Activated CD4-positive, alpha-beta T cell treated with anti-CD3 and anti-CD28 coated beads, Interleukin-2, Interleukin-6, amounts not matched to agents 100 ng/mL and 50 ng/mL, durations not matched to agents 16 hours and 8 hours (primary cell): ENCODE data around the gene ZKSCAN5.

Experiments
- DNase-seq: peaks from one replicate; pipeline ENCODE4 v3.0.0-alpha.2; 2020

ZKSCAN5 gene

GRCh38 chr7:99504603-99505323 is at the start of gene ZKSCAN5:
TSS of gene ZKSCAN5 (plus strand) at chr7:99504662. CDS start at chr7:99506045, 1,383 bp downstream.
- peak; percentile 98 for DNase-seq

- DNase-seq: no peak
Observed at GRCh38 chr7:99455874-99456273, 48.6 kb upstream of the ZKSCAN5 start.

DNA sequence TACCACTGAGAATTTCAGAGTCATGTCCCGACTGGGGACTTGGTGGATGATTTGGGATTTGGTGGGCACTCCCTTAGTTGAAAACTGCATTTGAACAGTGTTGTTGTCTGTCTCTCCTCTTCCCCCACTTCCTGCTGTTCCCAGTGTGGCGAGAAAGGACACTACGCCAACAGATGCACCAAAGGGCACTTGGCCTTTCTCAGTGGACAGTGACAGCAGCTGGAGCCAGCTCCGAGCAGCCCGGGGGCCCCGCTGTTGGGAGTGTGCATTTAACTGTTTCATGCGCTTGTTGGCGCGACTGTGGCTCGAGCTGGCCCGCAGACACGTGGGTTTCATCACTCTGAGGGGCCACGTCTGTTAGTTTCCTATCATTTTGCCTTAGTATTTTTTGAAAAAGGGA is 48.2 kb upstream of the ZKSCAN5 start:
- DNase-seq: no peak

- no peak for DNase-seq
Observed at GRCh38 chr7:99457050-99457649, 47.3 kb upstream of the ZKSCAN5 start.

DNA sequence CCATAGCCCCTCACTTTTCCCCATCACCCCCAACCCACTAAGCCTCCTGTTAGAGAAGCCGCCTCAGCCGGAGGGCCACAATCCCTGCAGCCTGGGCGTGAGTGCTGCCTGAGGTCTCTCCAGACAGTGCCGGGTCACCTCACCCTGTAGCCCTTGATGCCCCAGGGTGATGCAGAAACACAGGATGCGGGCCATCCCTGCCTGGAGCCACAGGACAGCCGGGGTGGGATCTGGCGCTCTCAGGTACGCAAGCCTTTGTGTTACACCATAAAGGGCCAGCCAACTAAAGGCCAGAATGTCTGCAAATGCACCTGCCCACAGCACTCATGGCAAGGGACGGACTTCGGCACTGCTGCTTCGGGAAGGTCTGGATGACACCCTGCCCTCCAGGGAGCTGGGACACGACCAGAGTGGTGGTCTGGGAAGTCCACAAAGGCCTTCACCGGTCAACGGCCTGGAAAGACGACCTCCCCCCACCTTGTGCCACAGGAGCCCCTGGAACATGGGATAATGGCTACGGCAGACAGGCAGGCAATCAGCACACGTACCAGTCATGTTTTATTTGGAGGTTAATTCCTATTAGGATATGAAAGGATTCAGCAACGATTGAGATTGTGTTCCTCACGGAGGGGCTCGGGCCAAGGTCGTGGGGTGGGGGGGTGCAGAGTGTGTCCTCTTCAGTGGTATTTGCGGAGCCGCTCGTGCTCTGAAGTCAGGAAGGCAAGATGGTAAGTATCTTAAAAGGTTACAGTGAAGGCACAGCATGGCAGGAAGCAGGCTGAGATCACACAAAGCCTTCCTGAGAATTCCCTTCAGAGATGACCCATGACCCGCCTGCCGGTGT is 46.6 kb upstream of the ZKSCAN5 start:
- no peak for DNase-seq

- DNase-seq: peak; percentile 50
Observed at GRCh38 chr7:99459087-99459486, 45.4 kb upstream of the ZKSCAN5 start.

DNA sequence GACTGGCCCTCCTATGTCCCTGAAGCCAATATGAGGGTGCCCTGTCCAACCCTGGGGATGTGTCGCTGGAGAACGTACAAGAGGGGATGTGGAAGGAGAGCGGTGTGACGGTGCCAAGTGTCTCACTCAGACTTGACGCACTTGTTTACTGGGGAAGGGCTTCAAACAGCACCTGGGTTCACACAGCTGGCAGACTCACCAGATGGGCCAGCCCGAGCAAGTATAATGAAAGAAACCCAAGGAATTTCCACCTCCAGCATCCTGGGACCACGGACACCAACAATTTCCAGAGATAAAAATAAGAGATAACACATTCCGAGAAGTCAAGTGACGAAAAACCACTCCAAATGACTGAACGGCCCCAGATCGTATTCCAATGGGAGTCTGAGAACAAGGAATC is 43.8 kb upstream of the ZKSCAN5 start:
- DNase-seq: no peak

DNA sequence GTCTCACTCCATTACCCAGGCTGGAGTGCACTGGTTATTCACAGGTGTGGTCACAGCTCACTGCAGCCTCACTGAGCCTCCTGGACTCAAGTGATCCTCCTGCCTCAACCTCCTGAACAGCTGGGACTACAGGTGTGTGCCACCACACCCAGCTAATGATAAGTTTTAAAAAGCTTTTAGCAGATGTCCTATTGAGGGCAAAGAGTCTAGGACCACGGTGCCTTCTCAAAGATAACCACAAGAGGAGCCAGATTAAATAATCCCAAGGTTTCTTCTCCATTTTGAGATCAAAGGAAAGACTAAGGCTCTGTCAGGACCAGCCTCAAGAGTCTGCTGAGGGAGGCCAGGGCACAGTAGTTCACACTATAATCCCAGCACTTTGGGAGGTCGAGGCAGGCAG is 43.2 kb upstream of the ZKSCAN5 start:
- no peak for DNase-seq

DNA sequence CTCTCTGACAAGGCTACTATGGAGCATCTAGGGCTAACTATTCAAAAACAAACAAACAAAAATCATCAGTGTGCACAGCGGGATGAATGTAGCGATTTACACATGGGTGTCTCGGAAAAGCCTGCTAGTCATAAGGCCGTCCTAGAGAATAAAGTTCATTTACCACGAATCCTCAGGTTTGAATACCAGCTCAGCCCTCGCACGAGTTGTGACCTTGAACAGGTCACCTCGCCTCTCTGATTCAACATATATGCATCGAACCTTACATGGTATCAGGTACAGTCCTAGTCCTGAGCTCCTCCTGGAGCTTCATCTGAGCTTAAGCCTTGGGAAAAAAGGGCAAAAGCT is 39.1 kb upstream of the ZKSCAN5 start:
- DNase-seq: no peak

GRCh38 chr7:99468336-99468918 is 36.0 kb upstream of the ZKSCAN5 start:
- no peak for DNase-seq

DNA sequence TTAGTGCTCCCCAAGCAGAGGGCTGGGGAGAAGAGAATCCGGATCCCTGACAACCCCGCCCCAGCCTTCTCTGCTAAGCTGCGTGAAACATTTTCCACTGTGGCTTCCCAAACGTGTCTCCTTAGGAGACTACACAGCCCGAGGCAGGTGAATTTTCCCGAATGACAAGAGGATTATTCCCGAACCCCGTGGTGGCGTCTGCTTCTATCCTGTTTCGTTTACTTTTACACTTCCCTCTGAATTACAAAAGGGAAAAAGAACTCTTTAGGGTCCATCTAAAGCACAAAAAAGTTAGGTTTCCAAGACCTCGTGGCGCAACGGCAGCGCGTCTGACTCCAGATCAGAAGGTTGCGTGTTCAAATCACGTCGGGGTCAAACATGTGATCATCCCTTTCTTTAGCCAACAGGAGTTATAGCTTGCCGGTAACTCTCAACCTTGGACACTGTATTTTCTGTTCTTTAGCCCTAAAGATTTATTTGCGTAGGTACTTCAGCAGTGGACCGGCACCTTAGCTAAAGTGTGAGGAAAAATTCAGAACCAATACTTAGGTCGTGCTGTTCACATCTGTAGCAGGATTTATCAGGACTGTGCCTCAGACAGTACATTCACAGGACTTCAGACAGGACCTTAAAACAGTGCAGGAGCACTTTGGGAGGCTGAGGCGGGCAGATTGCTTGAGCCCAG is 34.9 kb upstream of the ZKSCAN5 start:
- DNase-seq: no peak

GRCh38 chr7:99472561-99473314 is 31.7 kb upstream of the ZKSCAN5 start, which contains the start of gene ZNF789:
TSS of gene ZNF789 (plus strand) at chr7:99472890. CDS start at chr7:99476457, 3,567 bp downstream.
- peak; percentile 99 for DNase-seq

DNA sequence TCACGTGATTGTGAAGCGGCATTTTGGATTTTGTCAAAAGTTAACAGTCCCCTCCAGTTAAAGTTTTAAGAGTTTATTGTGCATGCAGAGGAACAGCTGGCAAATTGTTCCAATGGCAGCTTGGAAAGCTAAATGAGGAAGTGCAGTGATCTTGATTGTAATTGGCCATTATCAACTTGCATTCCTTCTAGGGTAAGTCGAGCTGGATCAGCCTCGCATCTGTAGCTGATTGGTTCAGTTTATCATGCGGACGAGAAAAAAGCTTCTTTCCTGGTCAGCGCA is 31.2 kb upstream of the ZKSCAN5 start:
- DNase-seq: peak; percentile 60

DNA sequence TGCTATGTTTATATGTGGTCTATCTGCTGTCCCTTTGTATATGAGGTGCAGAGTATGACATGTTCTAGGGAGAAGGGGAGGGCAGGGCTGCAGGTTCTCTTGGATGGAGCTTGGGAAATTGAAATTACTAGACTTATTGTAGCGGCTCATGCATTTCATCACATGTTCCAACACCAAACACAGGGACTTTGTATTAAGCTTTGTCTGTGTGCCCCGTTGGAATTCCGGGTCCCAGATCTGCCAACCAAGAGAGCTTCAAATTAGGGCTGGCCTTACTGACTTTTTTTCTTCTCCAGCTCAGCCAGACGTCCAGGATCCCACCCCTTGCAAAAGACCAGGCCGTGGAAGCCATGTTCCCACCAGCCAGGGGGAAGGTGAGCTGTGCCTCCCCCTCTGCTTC is 28.4 kb upstream of the ZKSCAN5 start:
- DNase-seq: no peak

- no peak for DNase-seq
Observed at GRCh38 chr7:99478464-99479440, 25.7 kb upstream of the ZKSCAN5 start.

DNA sequence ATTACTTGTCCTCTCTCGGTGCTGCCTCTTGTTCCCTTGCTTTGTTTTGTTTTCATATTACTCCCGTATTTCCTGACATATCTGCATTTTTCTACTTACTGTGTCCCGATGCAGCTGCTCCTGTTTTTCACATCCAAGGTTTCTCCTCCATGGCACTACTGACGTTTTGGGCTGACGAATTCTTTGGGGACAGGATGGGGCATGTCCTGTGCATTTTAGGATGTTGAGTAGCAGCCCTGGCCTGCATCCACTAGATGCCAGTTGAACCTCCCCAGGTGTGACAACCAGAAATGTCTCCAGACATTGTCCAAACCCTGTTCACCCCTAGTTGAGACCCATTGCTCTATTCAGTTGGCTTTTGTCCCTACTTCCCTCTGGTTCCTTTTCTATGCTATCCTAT is 19.4 kb upstream of the ZKSCAN5 start:
- DNase-seq: no peak

DNA sequence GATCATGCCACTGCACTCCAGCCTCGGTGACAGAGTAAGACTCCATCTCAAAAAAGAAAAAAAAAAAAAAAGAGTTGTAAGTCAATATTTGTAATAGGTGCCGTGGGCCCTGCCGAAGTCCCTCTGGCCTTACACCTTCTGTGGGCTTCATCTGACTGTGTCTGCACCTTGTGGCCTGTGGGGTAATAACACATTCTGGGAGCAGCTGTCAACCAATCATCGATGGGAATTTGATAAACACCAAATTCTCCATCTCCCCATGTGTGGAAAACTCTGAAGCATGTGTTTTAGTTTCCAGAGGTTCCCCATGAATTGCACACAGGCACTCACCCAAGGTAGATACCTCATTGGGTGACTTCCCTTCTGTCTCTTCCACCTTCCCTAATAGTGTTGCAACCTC is 15.2 kb upstream of the ZKSCAN5 start:
- no peak for DNase-seq

DNA sequence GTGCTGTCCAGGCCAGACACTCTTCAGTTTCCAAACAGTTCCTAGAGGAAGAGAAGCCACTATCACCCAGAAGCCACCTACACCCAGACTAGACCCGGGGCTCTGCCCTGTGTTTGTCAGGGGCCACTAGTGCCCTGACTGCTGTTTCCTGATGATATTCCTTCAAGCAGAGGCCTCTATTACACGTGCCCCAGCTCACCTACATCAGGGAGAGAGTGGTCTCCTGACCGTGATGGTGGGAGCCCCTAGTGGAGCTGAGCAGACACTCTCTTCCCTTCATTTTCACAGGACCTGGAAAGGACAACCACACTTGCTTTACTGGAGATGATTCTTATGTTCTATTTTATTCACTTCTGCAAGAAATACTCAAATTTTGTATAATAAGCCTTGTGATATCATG is 13.6 kb upstream of the ZKSCAN5 start:
- no peak for DNase-seq

GRCh38 chr7:99493823-99494222 is 10.6 kb upstream of the ZKSCAN5 start:
- no peak for DNase-seq

DNA sequence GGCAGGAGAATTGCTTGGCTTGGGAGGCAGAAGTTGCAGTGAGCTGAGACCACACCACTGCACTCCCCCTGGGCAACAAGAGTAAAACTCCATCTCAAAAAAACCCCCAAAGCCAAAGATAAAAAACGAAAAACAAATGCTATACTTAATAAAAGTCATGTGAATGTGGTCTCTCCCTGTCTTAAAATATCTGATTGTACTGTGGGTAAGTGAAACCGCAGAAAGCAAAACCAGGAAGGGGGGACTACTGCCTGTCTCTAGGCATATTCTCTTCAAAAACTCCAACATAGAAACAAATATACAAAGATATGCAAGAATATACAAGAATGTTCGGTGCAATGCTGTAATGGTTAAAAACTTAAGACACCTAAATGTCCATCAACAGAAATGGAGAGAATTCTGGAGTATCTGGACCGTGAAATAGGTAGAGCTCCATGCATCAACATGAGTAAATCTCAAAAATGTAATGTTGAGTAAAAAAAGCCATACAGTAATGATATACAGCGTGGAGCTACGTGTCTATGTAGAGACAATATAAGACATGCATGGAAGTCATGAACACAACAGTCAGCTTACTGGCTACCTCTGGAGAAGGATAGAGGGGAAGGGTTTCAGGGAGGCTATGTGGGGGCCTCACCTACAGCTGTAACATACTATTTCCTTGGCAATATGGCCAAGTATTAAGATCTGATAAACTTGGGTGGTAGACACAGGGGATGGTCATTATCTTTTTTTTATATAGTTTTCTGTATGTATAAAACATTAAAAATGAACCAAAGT is 6.5 kb upstream of the ZKSCAN5 start:
- no peak for DNase-seq
